Esophagus squamous epithelium (tissue), 5 donors: ENCODE data around the gene CNTNAP2. TPM values are rescaled to one million over a fixed set of nuclear protein-coding genes. Genes with fewer than 3 reads are reported as not detected.

Experiments
- DNase-seq: peaks from one replicate; lab custom pipeline; 2025; lab: John Stamatoyannopoulos, UW
- H3K27ac ChIP-seq, 4 donors: fragments of 200-600 bp; sonication (generic); one replicate each; pipeline ENCODE4 v1.5.1; 2016 to 2019; ENCODE audit warnings: mild to moderate bottlenecking in 1 of 4
- H3K27me3 ChIP-seq, 4 donors: fragments of 200-600 bp; sonication (generic); 1 replicate in 3 of 4; 2 replicates in 1 of 4; pipeline versions ENCODE4 v1.5.1 to v1.6.0; 2017 to 2021; ENCODE audit warnings: antibody characterized with exemption in 1 of 4
- H3K36me3 ChIP-seq, 3 donors: fragments of 200-600 bp; sonication (generic); one replicate each; pipeline ENCODE4 v1.5.1; 2016 to 2019
- H3K4me1 ChIP-seq, 3 donors: fragments of 200-600 bp; sonication (generic); one replicate each; pipeline ENCODE4 v1.5.1; 2017 to 2019
- H3K4me3 ChIP-seq, 4 donors: fragments of 200-600 bp; sonication (generic); 1 replicate in 3 of 4; 2 replicates in 1 of 4; pipeline ENCODE4 v1.5.1; 2016 to 2019; ENCODE audit warnings: mild to moderate bottlenecking in 2 of 4, moderate library complexity in 1 of 4
- H3K9me3 ChIP-seq, 3 donors: fragments of 200-600 bp; sonication (generic); one replicate each; pipeline ENCODE4 v1.5.1; 2016 to 2019
- POLR2A ChIP-seq, 4 donors: fragments of 450-650 bp; IDR thresholded peaks; one replicate each; pipeline ENCODE4 v1.6.1; 2017; ENCODE audit warnings: antibody characterized with exemption in 4 of 4, mild to moderate bottlenecking in 4 of 4, moderate library complexity in 3 of 4
- WGBS, 2 donors: methylation state at CpG; one replicate each; pipeline ENCODE4 v1.1.5; 2018; 5-methylcytosine and 5-hydroxymethylcytosine counted together
- intact Hi-C: fragments of 100-400 bp; cut with DNase I; formaldehyde crosslinking; loops from one replicate; pipeline ENCODE4 v1.15.0; 2022
- total RNA-seq, 4 donors: library from RNA; depleted of rRNA; stranded (reverse); fragments of >200 nt; gene quantifications; one replicate each; pipeline ENCODE4 v1.1.0, GENCODE V29; 2016
- TF ChIP-seq, protein P1 (sequence below), 6 experiments: fragments of 450-650 bp in 4 of 6; fragments of 200-600 bp in 2 of 6; sonication (generic) in 2 of 6; IDR thresholded peaks; one replicate each; pipeline ENCODE4 v1.5.1; 2016 to 2019; ENCODE audit warnings: antibody characterized with exemption in 6 of 6, mild to moderate bottlenecking in 4 of 6, moderate library complexity in 4 of 6
- donor health status: DM: yes; HTN: yes; CAD: no.

Gene CNTNAP2
- total RNA-seq, 4 donors from 2014 or later = 0.95 to 2.3 (median 1.2) TPM

DNA sequence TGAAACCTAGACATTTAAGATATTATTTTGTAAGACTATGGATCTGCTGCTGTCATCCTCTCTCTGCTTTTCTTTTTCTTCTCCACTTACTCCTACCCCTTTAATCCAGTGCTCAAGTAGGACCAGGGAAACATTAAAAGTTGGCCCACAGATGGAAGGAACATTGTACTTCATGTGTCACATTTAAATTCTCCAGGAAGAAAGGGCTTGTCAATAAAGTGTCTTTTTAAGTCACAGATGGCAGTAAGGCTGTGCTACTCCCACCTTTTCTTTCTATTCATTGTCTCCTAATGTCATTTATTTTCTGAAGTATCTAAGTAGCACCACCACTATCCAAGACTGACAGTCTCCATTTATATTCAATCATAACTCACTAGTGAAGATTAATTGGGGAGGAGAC lies 1736.2 kb downstream of the CNTNAP2 start:
- DNase-seq = no peak
- TF ChIP-seq, protein P1, sequence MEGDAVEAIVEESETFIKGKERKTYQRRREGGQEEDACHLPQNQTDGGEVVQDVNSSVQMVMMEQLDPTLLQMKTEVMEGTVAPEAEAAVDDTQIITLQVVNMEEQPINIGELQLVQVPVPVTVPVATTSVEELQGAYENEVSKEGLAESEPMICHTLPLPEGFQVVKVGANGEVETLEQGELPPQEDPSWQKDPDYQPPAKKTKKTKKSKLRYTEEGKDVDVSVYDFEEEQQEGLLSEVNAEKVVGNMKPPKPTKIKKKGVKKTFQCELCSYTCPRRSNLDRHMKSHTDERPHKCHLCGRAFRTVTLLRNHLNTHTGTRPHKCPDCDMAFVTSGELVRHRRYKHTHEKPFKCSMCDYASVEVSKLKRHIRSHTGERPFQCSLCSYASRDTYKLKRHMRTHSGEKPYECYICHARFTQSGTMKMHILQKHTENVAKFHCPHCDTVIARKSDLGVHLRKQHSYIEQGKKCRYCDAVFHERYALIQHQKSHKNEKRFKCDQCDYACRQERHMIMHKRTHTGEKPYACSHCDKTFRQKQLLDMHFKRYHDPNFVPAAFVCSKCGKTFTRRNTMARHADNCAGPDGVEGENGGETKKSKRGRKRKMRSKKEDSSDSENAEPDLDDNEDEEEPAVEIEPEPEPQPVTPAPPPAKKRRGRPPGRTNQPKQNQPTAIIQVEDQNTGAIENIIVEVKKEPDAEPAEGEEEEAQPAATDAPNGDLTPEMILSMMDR (IDR thresholded peaks at IDR 0.05) = no peak
- TF ChIP-seq POLR2A (IDR thresholded peaks at IDR 0.05) = no peak
- Histone ChIP-seq H3K36me3 (no peaks in the 10 kb centered on the region), H3K9me3 (peaks cover 0 to 5% (median 0%) of the 10 kb centered on the region in 3 donors), H3K27ac (no peak overlapping the region), H3K4me1 (no peaks in the 10 kb centered on the region), H3K4me3 (no peak overlapping the region), H3K27me3 (no peaks in the 10 kb centered on the region)
- intact Hi-C loops = no loop called here

DNA sequence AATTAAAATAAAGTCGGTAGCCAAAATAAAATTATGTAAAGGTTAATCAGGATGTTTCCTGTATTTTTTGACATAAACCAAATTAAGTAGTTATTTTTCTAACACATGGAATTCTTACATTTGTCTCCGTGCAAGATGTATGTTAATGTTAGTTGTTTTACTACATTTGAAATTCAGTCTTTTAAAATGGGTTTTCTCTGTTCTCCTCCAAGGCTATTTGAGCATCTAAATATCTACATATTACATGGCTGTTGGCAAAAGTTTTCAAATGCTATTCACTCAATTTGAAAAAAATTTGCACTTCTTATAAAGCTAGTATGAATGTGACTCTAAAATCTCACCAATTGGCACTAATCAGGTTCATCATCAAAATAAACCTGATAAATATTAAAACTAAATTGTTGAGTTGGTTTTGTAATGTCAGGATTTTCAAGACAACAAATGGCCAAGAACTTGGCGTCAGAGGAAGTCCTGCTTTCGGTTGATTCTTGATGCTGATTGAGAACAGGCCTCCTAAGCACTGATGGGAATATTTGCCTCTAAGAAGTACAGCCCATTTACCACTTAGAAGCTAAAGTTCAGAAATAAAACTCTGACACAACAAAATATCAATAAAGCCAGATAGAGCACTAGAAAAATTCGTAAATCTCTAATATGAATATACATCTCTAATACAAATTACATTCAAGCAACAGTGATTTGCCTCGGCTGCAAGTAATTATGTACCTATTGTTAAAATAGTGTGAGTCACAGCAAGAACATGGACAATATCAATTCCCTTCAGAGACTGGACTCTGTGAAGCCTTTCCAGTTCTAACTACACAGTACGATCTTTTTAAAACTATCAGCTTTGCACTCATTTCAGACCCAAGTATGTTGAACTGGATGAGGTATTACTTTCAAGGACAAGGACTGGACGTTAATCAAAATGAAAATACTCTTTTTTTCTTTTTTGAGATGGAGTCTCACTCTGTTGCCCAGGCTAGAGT lies 1740.8 kb downstream of the CNTNAP2 start:
- intact Hi-C loops = no loop called here

DNA sequence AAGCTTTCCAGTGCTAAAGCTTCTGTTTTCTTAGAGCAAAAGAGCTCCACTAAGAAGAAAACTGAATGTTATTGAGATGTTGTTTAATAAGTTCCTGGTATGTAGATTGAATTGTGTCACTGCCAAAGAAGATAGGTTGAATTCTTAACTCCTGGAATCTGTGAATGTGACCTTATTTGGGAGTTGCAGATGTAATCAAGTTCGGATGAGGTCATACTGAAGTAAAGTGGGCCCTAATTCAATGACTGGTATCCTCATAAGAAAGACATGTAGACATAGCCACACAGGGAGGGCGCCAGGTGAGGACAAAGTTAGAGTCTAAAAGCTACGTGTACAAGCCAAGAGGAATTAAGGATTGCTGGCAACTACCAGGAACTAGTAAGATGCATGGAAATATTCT lies 1741.8 kb downstream of the CNTNAP2 start:
- TF ChIP-seq POLR2A (IDR thresholded peaks at IDR 0.05) = no peak
- TF ChIP-seq, protein P1 (IDR thresholded peaks at IDR 0.05) = no peak
- intact Hi-C loops = no loop called here
- H3K36me3 ChIP-seq = no peaks in the 10 kb centered on the region
- no peak overlapping the region for H3K27ac ChIP-seq
- H3K4me3 ChIP-seq = no peak overlapping the region
- H3K27me3 ChIP-seq = no peaks in the 10 kb centered on the region
- WGBS, 2 donors = 39 to 57% methylated on average over 3 of the region's 3 CpGs
- no peaks in the 10 kb centered on the region for H3K9me3 ChIP-seq
- H3K4me1 ChIP-seq = no peaks in the 10 kb centered on the region
- no peak for DNase-seq

More for the DNA sequence above, 1740.8 kb downstream of the CNTNAP2 start:
- no peak for DNase-seq
- no peaks in the 10 kb centered on the region for H3K4me1 ChIP-seq
- H3K4me3 ChIP-seq = no peak overlapping the region
- no peaks in the 10 kb centered on the region for H3K27me3 ChIP-seq
- no peaks in the 10 kb centered on the region for H3K9me3 ChIP-seq
- H3K27ac ChIP-seq = no peak overlapping the region
- WGBS, 2 donors = 71 to 74% methylated on average over 8 of the region's 8 CpGs
- TF ChIP-seq, protein P1 (IDR thresholded peaks at IDR 0.05) = no peak
- H3K36me3 ChIP-seq = no peaks in the 10 kb centered on the region

DNA sequence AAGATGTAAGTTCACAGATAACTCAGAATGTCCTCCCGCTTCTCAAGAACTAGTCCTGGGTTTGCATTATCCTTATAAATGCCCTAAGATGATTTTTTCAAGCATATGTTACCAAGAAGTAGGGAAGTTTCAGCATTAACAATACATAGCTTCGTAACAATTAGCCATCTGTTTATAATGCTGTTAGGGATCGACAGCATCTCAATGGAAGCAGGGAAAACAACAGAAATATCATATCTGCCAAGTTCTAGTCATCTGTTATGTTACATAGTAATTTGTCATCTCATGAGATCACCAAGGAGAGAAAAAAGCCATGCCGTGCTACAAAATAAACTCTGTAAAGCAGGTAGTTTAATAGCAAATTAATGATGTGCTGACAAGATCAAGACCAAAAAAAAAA lies 1742.4 kb downstream of the CNTNAP2 start:
- H3K27me3 ChIP-seq = no peaks in the 10 kb centered on the region
- no peak for TF ChIP-seq POLR2A (IDR thresholded peaks at IDR 0.05)
- TF ChIP-seq, protein P1 (IDR thresholded peaks at IDR 0.05) = no peak
- no peak for DNase-seq
- H3K36me3 ChIP-seq = no peaks in the 10 kb centered on the region
- no peaks in the 10 kb centered on the region for H3K9me3 ChIP-seq
- WGBS, 2 donors = 53 to 64% methylated on average over 4 of the region's 4 CpGs
- no peaks in the 10 kb centered on the region for H3K4me1 ChIP-seq
- intact Hi-C loops = no loop called here
- H3K27ac ChIP-seq = no peak overlapping the region
- H3K4me3 ChIP-seq = no peak overlapping the region

DNA sequence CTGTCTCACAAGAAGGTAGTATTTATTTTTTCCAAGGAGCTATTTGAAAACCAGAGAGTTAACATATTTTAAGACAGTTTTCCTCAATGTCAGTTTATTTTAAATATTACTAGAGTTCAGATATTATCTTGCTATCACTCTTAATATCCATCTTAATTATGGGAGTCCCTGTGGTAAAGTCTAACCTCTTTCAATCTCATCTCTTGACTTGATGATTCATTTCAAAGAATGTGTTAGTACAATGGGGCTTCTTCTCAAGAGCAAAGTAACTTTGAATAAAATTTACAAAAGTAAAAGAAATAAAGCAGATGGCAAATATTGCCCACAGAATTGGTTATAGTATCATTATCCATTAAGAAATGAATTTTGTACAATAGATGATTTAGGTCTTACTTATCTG lies 1742.9 kb downstream of the CNTNAP2 start:
- no peaks in the 10 kb centered on the region for H3K27me3 ChIP-seq
- no peak for DNase-seq
- no peaks in the 10 kb centered on the region for H3K36me3 ChIP-seq
- intact Hi-C loops = no loop called here
- no peak overlapping the region for H3K27ac ChIP-seq
- no peak overlapping the region for H3K4me3 ChIP-seq
- H3K4me1 ChIP-seq = no peaks in the 10 kb centered on the region
- H3K9me3 ChIP-seq = no peaks in the 10 kb centered on the region
- no peak for TF ChIP-seq POLR2A (IDR thresholded peaks at IDR 0.05)
- TF ChIP-seq, protein P1 (IDR thresholded peaks at IDR 0.05) = no peak
